NB4 (cell line): ENCODE measurements around the gene PTGDS.

Experiments
- DNase-seq: peaks from one replicate; pipeline ENCODE4 v3.0.0; 2010; ENCODE audit warnings: low read depth
- H3K4me3 ChIP-seq: one replicate; pipeline ENCODE4 v1.5.1; 2011; ENCODE audit warnings: mild to moderate bottlenecking, low read depth, low read length, moderate library complexity
- MYC ChIP-seq: IDR thresholded peaks from 2 replicates; pipeline ENCODE4 v1.6.1; 2011; ENCODE audit warnings: low read depth, low read length
- POLR2A ChIP-seq: IDR thresholded peaks from 2 replicates; pipeline ENCODE4 v1.6.1; 2011; ENCODE audit warnings: mild to moderate bottlenecking; ENCODE audit not compliant: insufficient read length; ENCODE audit errors: extremely low read depth
- TF ChIP-seq, protein P1 (sequence below): IDR thresholded peaks from one replicate; pipeline ENCODE4 v1.5.1; 2012; ENCODE audit warnings: low read depth, low read length
- TF ChIP-seq, protein P2 (sequence below): IDR thresholded peaks from 2 replicates; pipeline ENCODE4 v1.6.1; 2011; ENCODE audit warnings: low read depth, low read length

PTGDS gene

DNA sequence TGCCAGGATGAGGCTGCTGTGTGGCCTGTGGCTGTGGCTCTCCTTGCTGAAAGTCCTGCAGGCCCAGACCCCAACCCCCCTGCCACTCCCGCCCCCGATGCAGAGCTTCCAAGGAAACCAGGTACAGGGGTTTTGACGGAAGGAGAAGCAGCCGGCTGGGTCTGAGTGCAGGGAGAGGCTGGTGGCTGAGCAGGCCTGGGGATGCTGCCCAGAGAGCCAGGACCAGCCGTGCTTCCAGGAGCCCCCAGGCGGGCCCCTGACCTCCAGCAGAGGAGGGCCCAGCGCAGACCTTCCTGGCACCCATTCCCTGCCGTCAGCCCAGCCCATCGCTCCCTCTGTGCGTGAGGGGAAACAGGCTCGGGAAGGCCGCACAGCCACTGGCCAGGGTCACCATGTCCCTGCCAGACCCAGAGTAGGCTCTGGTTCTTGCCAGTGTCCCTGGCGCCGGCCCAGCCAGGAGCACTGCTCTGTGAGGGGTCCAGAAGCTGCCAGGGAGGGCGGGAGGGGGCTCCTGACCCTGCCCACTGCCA, 24.9 kb upstream of the PTGDS start:
- no peak for DNase-seq
- TF ChIP-seq, protein P1, sequence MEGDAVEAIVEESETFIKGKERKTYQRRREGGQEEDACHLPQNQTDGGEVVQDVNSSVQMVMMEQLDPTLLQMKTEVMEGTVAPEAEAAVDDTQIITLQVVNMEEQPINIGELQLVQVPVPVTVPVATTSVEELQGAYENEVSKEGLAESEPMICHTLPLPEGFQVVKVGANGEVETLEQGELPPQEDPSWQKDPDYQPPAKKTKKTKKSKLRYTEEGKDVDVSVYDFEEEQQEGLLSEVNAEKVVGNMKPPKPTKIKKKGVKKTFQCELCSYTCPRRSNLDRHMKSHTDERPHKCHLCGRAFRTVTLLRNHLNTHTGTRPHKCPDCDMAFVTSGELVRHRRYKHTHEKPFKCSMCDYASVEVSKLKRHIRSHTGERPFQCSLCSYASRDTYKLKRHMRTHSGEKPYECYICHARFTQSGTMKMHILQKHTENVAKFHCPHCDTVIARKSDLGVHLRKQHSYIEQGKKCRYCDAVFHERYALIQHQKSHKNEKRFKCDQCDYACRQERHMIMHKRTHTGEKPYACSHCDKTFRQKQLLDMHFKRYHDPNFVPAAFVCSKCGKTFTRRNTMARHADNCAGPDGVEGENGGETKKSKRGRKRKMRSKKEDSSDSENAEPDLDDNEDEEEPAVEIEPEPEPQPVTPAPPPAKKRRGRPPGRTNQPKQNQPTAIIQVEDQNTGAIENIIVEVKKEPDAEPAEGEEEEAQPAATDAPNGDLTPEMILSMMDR = no peak
- TF ChIP-seq, protein P2, sequence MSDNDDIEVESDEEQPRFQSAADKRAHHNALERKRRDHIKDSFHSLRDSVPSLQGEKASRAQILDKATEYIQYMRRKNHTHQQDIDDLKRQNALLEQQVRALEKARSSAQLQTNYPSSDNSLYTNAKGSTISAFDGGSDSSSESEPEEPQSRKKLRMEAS = no peak
- TF ChIP-seq MYC = no peak
- TF ChIP-seq POLR2A = no peak
- no peak overlapping the region for H3K4me3 ChIP-seq

DNA sequence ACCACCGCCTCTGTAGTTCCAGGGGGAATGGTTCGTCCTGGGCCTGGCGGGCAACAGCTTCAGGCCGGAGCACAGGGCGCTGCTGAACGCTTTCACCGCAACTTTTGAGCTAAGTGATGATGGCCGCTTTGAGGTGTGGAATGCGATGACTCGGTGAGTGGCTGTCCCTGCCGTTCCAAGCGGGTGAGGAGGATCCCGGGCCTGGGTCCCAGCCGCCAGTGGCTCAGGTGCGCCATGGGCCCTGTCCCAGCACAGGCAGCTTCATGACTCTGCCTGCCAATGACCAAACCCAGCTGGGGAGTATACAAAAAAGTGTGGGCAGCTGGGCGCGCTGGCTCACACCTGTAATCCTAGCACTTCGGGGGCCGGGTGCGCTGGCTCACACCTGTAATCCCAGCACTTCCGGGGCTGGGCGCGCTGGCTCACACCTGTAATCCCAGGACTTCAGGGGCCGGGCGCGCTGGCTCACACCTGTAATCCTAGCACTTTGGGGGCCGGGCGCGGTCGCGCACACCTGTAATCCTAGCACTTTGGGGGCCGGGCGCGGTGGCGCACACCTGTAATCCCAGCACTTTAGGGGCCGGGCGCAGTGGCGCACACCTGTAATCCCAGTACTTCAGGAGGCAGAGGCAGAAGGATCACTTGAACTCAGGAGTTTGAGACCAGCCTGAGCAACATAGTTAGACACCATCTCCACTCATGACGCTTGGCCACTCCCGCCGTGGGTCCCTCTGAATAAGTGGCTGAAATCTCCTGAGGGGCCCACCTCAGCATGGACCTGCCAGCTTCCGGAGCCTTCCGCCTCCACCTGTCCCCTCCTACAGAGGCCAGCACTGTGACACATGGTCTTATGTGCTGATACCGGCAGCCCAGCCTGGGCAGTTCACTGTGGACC, 24.2 kb upstream of the PTGDS start:
- no peak for DNase-seq
- H3K4me3 ChIP-seq = no peak overlapping the region
- TF ChIP-seq MYC (no peak), POLR2A (no peak)
- TF ChIP-seq, protein P1 = no peak
- TF ChIP-seq, protein P2 = no peak

DNA sequence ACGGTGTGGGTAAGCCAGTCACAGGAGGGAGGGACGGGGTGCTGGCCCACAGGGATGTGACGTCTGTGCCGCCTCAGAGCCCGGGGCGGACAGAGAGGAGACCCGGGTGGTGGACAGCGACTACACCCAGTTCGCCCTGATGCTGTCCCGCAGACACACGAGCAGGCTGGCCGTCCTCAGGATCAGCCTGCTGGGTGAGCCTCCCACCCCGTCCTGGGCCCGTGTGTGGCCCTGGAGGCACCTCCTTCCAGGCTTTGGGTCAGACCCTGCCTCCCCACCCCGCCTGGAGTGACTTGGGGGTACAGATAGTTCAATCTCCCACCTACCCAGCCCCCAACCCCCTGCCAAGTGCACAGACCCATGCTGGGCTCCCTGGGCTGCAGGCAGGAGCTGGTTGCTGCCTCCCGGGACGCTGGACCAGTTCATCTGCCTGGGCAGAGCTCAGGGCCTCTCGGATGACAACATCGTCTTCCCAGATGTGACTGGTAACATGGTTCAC, 23.5 kb upstream of the PTGDS start:
- TF ChIP-seq, protein P1 = no peak
- TF ChIP-seq, protein P2 = no peak
- TF ChIP-seq POLR2A (no peak), MYC (no peak)
- no peak overlapping the region for H3K4me3 ChIP-seq
- DNase-seq = no peak

DNA sequence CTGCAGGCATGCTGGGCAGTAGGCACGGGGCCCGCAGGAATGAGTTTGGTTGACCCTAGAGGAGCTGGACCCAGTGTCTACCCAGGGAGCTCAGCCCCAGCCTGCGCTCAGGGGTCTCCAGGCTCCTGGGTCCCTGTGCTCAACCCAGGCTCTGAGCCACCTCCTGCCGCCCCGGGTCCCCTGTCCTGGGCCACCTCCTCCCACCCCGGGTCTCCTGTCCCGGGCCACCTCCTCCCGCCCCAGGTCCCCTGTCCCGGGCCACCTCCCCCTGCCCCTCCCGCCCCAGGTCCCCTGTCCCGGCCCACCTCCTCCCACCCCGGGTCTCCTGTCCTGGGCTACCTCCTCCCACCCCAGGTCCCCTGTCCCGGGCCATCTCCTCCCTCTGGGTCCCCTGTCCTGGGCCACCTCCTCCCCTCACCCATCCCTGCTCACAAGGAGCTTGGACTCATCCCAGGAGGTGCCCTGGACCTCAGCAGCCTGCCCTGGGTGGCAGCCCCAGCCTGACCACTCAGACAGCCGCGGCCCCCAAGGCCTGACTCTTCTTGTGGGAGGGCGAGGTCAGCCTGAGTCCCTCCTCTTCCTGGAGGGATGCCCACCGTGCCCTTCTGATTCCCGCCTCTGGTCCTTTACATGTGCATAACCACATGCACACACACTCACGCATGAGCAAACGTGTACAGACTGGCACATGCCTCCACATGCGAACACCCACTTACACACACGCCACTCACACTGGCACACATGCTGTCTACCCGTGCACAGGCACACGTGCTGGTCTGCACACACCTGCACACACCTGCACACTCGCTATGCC, 22.8 kb upstream of the PTGDS start:
- DNase-seq = no peak
- TF ChIP-seq, protein P1 = no peak
- TF ChIP-seq, protein P2 = no peak
- TF ChIP-seq POLR2A (no peak), MYC (no peak)
- H3K4me3 ChIP-seq = no peak overlapping the region

DNA sequence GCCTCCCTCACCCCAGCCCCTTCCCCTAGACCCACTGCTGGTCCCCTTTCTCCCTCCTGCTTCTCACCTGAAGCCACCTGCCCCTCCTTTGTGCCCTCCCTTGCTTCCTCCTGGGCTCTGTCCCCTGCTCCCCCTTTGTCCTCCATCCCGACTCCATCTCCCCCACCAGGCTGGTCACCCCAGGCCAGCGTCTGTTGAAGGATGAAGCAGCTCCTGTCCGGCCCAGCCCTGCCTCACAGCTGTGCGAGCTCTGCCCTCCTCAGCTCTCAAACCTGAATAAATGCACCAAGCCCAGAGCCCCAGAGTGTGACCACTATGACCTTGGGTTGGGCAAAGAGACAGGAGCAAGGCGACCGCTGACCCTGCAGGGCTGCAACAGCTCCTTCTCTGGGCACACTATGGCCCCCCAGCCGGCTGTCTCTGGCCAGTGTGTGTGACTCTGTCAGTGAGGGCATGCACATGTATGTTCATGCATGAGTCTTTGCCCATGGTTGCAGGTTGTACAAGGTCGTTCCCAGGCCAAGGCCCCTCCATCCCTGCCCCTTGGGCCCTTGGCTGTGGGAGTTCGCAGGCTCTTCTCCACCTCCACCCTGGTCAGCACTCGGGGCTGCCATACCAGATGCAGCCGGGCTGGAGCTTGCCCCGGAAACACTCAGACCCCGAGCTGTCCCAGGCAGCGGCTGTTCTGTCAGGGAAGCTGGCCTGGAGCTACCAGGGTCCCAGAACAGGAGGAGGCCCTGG, 21.9 kb upstream of the PTGDS start:
- no peak for TF ChIP-seq MYC
- TF ChIP-seq, protein P1 = no peak
- no peak for TF ChIP-seq POLR2A
- TF ChIP-seq, protein P2 = no peak
- H3K4me3 ChIP-seq = no peak overlapping the region
- no peak for DNase-seq
